Esophagus squamous epithelium (tissue), 5 donors: ENCODE results near the gene SKI. TPM values are rescaled to one million over a fixed set of nuclear protein-coding genes. Genes with fewer than 3 reads are reported as not detected.

ENCODE experiments used
- DNase-seq: peaks from one replicate; lab custom pipeline; 2025; lab: John Stamatoyannopoulos, UW
- H3K27ac ChIP-seq, 4 donors: fragments of 200-600 bp; sonication (generic); one replicate each; pipeline ENCODE4 v1.5.1; 2016 to 2019; ENCODE audit warnings: mild to moderate bottlenecking in 1 of 4
- H3K27me3 ChIP-seq, 4 donors: fragments of 200-600 bp; sonication (generic); 1 replicate in 3 of 4; 2 replicates in 1 of 4; pipeline versions ENCODE4 v1.5.1 to v1.6.0; 2017 to 2021; ENCODE audit warnings: antibody characterized with exemption in 1 of 4
- H3K36me3 ChIP-seq, 3 donors: fragments of 200-600 bp; sonication (generic); one replicate each; pipeline ENCODE4 v1.5.1; 2016 to 2019
- H3K4me1 ChIP-seq, 3 donors: fragments of 200-600 bp; sonication (generic); one replicate each; pipeline ENCODE4 v1.5.1; 2017 to 2019
- H3K4me3 ChIP-seq, 4 donors: fragments of 200-600 bp; sonication (generic); 1 replicate in 3 of 4; 2 replicates in 1 of 4; pipeline ENCODE4 v1.5.1; 2016 to 2019; ENCODE audit warnings: mild to moderate bottlenecking in 2 of 4, moderate library complexity in 1 of 4
- H3K9me3 ChIP-seq, 3 donors: fragments of 200-600 bp; sonication (generic); one replicate each; pipeline ENCODE4 v1.5.1; 2016 to 2019
- POLR2A ChIP-seq, 4 donors: fragments of 450-650 bp; IDR thresholded peaks; one replicate each; pipeline ENCODE4 v1.6.1; 2017; ENCODE audit warnings: antibody characterized with exemption in 4 of 4, mild to moderate bottlenecking in 4 of 4, moderate library complexity in 3 of 4
- WGBS, 2 donors: methylation state at CpG; one replicate each; pipeline ENCODE4 v1.1.5; 2018; 5-methylcytosine and 5-hydroxymethylcytosine counted together
- intact Hi-C: fragments of 100-400 bp; cut with DNase I; formaldehyde crosslinking; loops from one replicate; pipeline ENCODE4 v1.15.0; 2022
- total RNA-seq, 4 donors: library from RNA; depleted of rRNA; stranded (reverse); fragments of >200 nt; gene quantifications; one replicate each; pipeline ENCODE4 v1.1.0, GENCODE V29; 2016
- TF ChIP-seq, protein P1 (sequence below), 6 experiments: fragments of 450-650 bp in 4 of 6; fragments of 200-600 bp in 2 of 6; sonication (generic) in 2 of 6; IDR thresholded peaks; one replicate each; pipeline ENCODE4 v1.5.1; 2016 to 2019; ENCODE audit warnings: antibody characterized with exemption in 6 of 6, mild to moderate bottlenecking in 4 of 6, moderate library complexity in 4 of 6
- donor health status: DM: yes; HTN: yes; CAD: no.

Gene SKI
- total RNA-seq, 4 donors from 2014 or later, result 18.2 to 38.8 (median 25.2) TPM

DNA sequence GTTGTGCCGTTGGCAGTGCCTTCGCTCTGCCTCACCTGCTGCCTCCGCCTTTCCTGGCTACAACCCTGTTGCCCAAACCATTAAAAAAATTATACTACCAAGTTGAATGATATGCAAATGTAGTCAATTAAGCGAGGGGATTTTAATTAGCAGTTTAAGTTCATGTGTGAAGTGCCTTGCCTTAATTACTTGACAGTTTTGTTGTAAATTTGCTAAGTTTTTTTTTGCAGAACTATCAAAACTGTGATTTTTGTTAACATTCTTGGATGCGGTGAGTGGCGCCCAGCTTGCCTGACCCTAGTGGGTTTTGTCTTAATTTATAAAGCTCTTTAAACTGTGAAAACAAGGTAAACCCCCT is 10.9 kb downstream of the SKI start:
- TF ChIP-seq POLR2A (IDR thresholded peaks at IDR 0.05), result no peak
- TF ChIP-seq, protein P1, sequence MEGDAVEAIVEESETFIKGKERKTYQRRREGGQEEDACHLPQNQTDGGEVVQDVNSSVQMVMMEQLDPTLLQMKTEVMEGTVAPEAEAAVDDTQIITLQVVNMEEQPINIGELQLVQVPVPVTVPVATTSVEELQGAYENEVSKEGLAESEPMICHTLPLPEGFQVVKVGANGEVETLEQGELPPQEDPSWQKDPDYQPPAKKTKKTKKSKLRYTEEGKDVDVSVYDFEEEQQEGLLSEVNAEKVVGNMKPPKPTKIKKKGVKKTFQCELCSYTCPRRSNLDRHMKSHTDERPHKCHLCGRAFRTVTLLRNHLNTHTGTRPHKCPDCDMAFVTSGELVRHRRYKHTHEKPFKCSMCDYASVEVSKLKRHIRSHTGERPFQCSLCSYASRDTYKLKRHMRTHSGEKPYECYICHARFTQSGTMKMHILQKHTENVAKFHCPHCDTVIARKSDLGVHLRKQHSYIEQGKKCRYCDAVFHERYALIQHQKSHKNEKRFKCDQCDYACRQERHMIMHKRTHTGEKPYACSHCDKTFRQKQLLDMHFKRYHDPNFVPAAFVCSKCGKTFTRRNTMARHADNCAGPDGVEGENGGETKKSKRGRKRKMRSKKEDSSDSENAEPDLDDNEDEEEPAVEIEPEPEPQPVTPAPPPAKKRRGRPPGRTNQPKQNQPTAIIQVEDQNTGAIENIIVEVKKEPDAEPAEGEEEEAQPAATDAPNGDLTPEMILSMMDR (IDR thresholded peaks at IDR 0.05), result no peak
- Histone ChIP-seq H3K36me3 (peaks cover 0 to 25% (median 0%) of the 10 kb centered on the region in 3 donors), H3K27ac (peak overlapping the region in 1 of 4 donors; percentile 64), H3K4me3 (no peak overlapping the region), H3K4me1 (peaks cover 76 to 100% (median 86%) of the 10 kb centered on the region in 3 donors), H3K27me3 (no peaks in the 10 kb centered on the region), H3K9me3 (no peaks in the 10 kb centered on the region)
- 54 to 69% methylated on average over 6 of the region's 6 CpGs for WGBS, 2 donors
- intact Hi-C loops, result no loop called here
- no peak for DNase-seq

DNA sequence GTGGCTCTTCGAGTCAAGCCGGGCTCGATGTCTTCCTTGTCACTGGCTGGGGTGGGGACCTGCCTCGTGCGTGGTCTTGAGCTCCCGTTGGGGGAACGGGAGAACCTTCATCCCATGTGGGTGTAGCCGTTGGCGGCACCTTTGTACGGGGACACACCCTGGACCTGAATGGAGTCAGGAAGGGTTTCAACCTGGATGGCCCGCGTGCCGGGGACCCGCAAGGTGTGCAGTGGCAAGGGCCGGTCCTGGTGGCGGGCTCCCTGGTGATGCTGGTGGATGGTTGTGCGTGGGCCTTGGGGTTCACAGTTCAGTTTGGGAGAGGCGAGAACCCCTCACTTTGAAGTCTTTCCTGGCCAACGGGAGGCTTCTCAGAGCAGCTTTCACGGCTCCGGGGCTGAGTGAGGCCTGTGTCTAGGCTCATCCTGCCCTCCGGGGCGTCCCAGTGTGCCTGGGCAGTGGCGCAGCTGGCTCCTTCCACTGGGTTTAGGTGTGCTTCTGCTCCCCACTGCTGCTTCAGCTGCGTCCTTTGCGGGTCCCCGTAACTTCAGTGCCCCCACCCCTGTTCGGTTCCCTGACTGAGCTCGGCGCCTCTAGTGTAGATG is 11.4 kb downstream of the SKI start:
- no peak for TF ChIP-seq POLR2A (IDR thresholded peaks at IDR 0.05)
- TF ChIP-seq, protein P1 (IDR thresholded peaks at IDR 0.05), result no peak
- peaks cover 0 to 25% (median 0%) of the 10 kb centered on the region in 3 donors for H3K36me3 ChIP-seq
- no peak overlapping the region for H3K4me3 ChIP-seq
- H3K4me1 ChIP-seq, result peaks cover 71 to 98% (median 82%) of the 10 kb centered on the region in 3 donors
- WGBS, 2 donors, result 70 to 77% methylated on average over 19 to 25 of the region's 30 CpGs
- DNase-seq, result no peak
- H3K27me3 ChIP-seq, result no peaks in the 10 kb centered on the region
- no peaks in the 10 kb centered on the region for H3K9me3 ChIP-seq
- H3K27ac ChIP-seq, result peak overlapping the region in 3 of 4 donors; percentile 37 to 66 (median 55)
- intact Hi-C loops, result no loop called here

DNA sequence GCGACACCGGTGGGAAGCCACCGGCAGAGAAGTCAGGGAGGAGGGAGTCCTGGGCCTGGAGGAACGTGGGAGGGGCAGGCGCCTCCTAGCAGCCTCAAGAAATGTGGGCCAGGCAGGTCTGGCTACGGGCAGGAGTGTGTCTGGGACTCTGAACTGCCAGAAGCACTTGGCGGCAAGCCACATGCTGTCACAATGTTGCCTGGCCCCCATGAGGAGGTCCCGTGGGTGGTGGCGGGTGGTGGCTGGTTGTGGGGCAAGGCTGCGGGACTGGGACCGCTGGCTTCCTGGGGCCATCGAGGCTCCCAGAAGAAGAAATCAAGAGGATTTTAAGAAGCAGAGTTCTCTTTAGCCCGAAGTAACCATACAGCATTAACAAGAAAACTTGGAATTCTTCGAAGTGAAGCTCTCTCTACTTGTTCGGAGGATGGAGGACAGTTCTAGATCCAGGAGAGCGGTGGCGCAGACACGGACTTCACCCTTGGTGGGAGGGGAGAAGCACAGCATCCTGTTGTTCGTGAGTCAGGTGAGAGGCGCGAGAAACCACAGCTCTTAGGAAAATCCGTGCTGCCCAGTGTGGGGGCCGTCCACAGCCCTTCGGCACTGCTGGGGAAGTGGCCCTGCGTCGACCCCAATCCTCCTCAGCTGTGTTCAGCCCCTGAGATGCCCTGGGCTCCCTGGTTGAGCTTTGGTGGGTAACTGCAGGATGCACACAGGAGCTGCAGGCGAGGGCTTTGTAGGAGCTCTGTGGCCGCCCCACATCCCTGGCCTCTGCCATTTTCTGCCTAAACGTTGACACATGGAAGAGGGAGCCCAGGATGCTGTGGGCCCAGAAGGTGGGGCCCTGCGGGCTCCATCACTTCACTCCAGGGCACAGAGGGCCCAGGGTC is 12.4 kb downstream of the SKI start:
- H3K36me3 ChIP-seq, result peaks cover 0 to 25% (median 0%) of the 10 kb centered on the region in 3 donors
- H3K4me1 ChIP-seq, result peaks cover 61 to 95% (median 73%) of the 10 kb centered on the region in 3 donors
- 39 to 56% methylated on average over 15 to 26 of the region's 30 CpGs for WGBS, 2 donors
- no peaks in the 10 kb centered on the region for H3K27me3 ChIP-seq
- peak overlapping the region in 1 of 4 donors; percentile 13 for H3K4me3 ChIP-seq
- TF ChIP-seq, protein P1 (IDR thresholded peaks at IDR 0.05), result no peak
- TF ChIP-seq POLR2A (IDR thresholded peaks at IDR 0.05), result no peak
- H3K9me3 ChIP-seq, result no peaks in the 10 kb centered on the region
- intact Hi-C loops, result no loop called here
- H3K27ac ChIP-seq, result peak overlapping the region in 3 of 4 donors; percentile 37 to 66 (median 55)
- no peak for DNase-seq

DNA sequence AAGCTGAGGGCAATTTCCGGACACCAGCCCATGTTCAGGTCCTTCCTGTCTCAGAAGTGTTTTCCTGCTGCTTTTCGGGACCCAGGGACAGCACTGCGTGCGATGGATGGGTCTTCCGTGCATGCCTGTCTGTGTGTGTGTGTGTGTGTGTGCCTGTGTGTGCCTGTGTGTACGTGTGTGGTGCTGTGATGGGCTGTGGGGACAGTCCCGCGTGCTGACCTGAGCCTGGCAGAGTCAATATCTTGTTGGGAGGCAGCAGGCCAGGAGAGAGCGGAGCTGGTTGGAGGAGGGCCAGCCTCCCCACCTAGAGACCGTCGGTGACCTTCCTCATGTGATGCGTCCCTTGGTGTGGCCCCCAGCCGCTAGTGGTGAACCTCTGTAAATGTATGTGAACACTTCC is 13.7 kb downstream of the SKI start:
- TF ChIP-seq, protein P1 (IDR thresholded peaks at IDR 0.05), result no peak
- no peak for TF ChIP-seq POLR2A (IDR thresholded peaks at IDR 0.05)

More for the DNA sequence above, 13.7 kb downstream of the SKI start:
- Histone ChIP-seq H3K27ac (peak overlapping the region in 2 of 4 donors; percentile 6 to 31), H3K36me3 (peaks cover 0 to 25% (median 0%) of the 10 kb centered on the region in 3 donors), H3K4me1 (peaks cover 57 to 95% (median 71%) of the 10 kb centered on the region in 3 donors), H3K4me3 (no peak overlapping the region), H3K27me3 (no peaks in the 10 kb centered on the region), H3K9me3 (no peaks in the 10 kb centered on the region)
- 51 to 85% methylated on average over 4 to 8 of the region's 13 CpGs for WGBS, 2 donors
- no peak for DNase-seq
- intact Hi-C loops, result no loop called here
